HG03442 (cell line): ENCODE data around the gene PARVB.

Experiments
- ATAC-seq: cut with Tn5 transposase; IDR thresholded peaks from one replicate; pipeline ENCODE4 v1.9.1; 2021; ENCODE audit warnings: mild to moderate bottlenecking, moderate library complexity; ENCODE audit not compliant: unreplicated experiment

PARVB gene

DNA sequence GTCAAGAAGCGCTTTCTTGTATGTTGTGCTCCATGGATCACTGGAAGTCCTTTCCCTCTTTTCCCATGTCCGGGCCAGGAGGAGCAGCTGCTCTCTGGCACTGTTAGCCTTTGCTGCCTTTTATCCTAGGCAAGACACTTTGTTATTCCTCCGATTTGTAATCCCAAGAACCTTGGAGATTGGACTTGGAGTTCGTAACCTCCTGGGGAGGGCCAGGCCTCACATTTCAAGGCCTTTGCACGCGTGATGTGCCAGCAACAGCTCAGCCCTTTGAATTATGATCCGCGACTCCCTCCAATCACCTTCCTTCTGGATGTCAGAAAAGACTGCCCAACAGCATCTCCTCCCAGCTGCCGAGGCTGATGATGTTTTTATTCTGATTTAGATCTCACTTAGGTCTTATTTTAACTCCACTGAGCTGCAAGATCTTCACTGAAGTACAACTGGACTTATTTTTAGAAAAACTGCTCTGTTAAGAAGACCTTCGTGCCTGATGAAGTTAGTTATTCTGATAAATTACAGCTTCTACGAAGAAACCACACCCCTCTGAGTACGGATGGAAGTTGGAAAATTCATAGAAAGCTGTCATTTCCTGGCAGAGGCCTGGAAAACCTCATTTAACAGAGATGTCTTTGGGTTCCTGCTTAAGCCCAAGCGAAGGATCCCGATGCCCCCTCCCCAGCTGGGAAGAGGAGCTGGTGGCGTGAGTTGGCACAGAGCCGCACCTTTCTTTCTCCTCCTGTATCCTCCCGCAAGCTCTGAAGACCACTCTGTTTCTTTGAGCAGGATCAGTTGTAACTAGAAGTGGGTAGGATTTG lies 62.4 kb downstream of the PARVB start:
- no peak for ATAC-seq

- no peak for ATAC-seq
Observed at GRCh38 chr22:44087089-44087430, 63.0 kb downstream of the PARVB start.

GRCh38 chr22:44088976-44089570 lies 65.0 kb downstream of the PARVB start:
- ATAC-seq = no peak

DNA sequence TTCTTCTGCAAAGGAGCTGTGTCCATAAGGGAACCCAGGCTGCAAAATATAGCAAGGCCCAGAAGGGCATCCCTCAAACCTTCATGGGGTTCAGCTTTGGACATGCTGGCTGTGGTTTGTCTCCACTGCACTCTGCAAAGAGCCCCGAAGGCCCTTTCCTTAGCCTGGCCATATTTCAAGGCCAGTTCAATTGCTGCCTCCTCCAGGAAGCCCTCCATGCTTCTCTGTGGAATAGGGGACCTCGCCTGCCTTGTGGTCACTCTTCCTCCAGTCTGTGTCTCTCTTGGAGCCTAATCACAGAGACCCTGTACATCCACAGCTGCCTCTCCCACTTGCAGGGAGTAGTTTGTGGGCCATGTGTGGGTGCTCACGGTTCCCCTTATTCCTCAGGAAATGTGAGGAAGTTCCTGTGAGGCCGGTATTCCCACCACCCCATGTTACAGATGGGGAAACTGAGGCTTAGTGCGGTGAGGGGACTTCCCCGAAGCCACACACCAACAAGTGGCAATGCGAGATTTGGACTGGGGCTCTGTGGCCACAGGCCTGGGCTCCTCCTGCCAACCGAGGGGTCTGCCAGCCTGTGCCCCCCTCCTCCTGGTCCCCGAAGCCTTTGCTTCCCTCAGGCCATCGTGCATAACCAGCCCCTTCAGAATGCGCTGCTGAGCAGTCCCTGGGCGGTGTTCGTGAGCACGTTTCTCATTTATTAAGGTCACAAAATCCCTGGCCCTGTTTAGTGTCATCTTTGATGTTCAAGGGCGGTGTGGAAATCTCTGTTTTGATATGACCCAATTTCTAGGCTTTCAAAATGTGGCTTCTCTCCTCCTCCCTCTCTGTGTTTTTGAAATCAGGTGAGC lies 65.8 kb downstream of the PARVB start:
- no peak for ATAC-seq

- no peak for ATAC-seq
Observed at GRCh38 chr22:44090571-44090905, 66.4 kb downstream of the PARVB start.

- ATAC-seq = no peak
Observed at GRCh38 chr22:44091021-44091721, 67.1 kb downstream of the PARVB start.

DNA sequence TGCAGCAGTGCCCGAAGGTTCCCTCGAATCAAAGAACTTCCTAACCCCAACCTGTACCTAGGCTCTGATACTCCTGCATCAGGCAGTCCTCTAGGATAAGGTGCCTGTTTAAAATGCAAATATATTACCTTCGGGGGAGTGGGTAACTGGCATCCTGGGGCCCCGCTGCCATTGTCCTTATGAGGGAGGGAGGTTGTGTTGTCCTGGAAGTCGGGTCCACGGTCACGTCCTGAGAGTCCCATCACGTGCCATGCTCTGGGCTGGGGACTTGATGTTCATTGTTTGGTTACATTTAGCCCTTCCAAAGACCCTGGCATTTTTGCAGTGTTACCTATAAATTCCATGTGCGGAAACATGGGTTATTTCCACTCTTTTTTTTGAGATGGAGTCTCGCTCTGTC lies 67.6 kb downstream of the PARVB start:
- no peak for ATAC-seq

DNA sequence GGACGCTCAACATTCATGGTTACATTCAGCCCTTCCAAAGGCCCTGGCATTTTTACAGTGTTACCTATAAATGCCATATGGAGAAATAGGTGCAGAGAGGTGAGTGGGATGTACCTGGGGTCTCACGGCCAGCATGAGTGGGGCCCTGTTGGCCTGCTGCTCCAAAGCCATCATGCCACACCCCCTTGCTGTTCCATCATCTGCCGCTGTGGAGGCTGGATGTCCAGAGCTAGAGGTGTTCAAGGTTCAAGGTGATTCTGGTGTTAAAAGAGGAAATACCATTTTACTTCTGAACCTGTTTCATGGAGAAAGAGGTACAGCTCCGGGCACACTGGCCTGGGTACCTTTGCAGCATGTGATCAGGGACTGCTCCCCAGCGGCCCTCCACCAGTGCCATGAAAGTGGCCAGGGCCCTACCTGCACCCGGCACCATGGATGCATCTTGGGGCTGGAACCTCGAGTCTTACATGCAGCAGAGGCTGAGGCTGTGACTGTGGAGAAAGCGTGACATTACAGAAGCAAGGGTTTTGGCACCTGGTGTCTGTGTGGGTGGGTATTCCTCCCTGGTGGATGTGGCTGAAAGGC lies 68.6 kb downstream of the PARVB start:
- ATAC-seq = no peak

DNA sequence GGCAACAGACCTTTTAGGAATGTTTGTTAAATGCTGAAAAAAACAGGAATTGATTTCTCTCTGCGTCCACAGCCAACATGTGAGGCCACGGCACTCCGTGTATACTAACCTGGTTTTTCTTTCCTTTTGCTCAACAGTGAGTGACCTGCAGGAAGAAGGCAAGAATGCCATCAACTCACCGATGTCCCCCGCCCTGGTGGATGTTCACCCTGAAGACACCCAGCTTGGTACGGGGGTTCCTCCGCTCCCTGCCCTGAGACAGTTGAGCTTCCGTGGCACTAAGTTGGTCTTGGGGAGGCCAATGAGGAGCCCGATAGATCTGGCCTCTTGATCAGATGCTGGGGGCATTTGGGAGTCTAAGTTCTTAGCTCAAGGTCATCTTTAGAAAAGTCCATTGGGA lies 69.7 kb downstream of the PARVB start:
- no peak for ATAC-seq

DNA sequence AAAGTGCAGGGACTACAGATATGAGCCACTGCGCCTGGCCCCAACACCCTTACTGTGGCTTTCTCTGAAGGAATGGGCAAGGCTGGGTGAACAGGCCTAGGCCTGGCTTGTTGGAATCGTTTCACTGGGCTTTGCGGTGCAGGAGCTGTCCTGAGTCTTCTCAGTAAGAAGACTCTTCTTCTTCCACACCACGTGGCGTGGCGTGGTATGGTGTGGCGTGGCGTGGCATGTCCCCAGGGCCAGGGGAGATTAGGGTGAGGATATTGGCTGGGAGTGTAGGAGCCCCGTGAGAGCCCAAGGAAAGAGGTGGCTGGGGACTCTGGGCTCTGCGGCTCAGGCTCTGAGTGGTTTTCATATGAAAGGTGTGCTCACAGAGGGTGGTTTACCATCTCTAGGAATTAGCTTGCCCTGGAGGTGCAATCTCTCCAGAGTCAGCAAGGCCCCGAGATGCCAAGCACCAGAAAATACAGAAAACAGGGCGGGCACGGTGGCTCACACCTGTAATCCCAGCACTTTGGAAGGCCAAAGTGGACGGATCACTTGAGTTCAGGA lies 70.7 kb downstream of the PARVB start:
- ATAC-seq = no peak

GRCh38 chr22:44096736-44097135 lies 72.6 kb downstream of the PARVB start:
- ATAC-seq = no peak

DNA sequence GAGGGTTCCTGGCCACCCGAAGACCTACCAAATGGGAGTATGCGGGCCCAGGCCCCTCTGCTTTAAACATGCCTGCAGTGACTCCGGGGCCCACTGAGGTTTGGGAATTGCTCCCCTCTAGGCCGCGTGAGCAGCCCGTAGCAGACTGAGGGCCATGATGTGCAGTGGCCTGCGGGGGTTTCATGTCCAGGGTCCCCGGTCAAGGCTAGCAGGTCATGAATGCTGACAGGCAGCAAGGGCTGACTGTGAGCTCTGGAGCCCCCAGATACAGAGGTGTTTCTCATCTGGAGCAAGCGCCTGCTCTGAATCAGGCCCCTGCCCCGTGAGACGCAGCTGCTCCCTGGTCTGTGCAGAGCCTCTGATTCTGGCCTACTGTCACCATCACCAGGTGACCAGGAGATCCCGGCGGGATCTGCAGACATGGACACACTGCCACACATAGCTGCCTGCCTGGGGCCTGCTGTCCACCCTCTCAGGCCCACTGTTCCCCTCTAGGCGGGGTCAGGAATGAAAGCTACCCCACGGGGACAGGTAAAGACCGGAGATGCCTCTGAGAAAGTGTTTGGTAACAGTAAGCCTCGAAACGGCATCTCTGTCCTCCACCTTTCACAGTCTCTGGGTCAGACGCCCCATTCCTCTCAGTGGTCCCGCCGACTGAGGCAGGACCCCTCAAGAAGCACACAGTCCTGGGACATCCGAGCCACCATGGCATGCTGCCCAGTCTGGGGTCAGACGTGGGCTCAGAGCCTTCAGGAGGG lies 73.3 kb downstream of the PARVB start:
- no peak for ATAC-seq

GRCh38 chr22:44098021-44098739 lies 74.1 kb downstream of the PARVB start:
- no peak for ATAC-seq

GRCh38 chr22:44098966-44099530 lies 74.9 kb downstream of the PARVB start:
- ATAC-seq = no peak

GRCh38 chr22:44099696-44100095 lies 75.6 kb downstream of the PARVB start:
- no peak for ATAC-seq

- no peak for ATAC-seq
Observed at GRCh38 chr22:44100411-44100810, 76.3 kb downstream of the PARVB start.

- no peak for ATAC-seq
Observed at GRCh38 chr22:44102121-44102520, 78.0 kb downstream of the PARVB start.

- ATAC-seq = no peak
Observed at GRCh38 chr22:44102856-44103255, 78.8 kb downstream of the PARVB start.
